Sciatic nerve (tissue), 2 donors: ENCODE data around the gene ATG2A. TPM values are rescaled to one million over a fixed set of nuclear protein-coding genes. Genes with fewer than 3 reads are reported as not detected.

Experiments
- ATAC-seq: fragments of 200-7000 bp; cut with Tn5 transposase; one replicate; pipeline ENCODE4 v1.9.1; 2020; ENCODE audit warnings: mild to moderate bottlenecking, moderate library complexity
- DNase-seq: peaks from one replicate; pipeline ENCODE4 v3.0.0-alpha.2; 2020; ENCODE audit warnings: low spot score
- intact Hi-C: fragments of 100-400 bp; cut with DNase I; formaldehyde crosslinking; loops from one replicate; pipeline ENCODE4 v1.14.2; 2022
- total RNA-seq: library from RNA; stranded (reverse); fragmentation: NEBNext Ultra II Directional; extraction: Animal tissue kit (Norgen Biotek cat#: 25700); gene quantifications from one replicate; pipeline ENCODE4 v1.2.1, GENCODE V29; 2021
- donor health status: DM: no; HTN: no; CAD: no.
- donor health status: DM: no; HTN: no; CAD: no.

Gene ATG2A
- 28.0 TPM for total RNA-seq

- DNase-seq (peak; percentile 99), ATAC-seq (peak; percentile 98)
- intact Hi-C loops: loop anchor here (10.0 kb wide), 1 partner anchor 98 kb away; the partner anchor contains the start of gene ARL2
Measured at GRCh38 chr11:64916775-64917662, at the start of gene ATG2A. Gene ATG2A, minus strand, starts transcription at chr11:64917209. Its CDS starts 74 bp downstream, at chr11:64917135.

DNA sequence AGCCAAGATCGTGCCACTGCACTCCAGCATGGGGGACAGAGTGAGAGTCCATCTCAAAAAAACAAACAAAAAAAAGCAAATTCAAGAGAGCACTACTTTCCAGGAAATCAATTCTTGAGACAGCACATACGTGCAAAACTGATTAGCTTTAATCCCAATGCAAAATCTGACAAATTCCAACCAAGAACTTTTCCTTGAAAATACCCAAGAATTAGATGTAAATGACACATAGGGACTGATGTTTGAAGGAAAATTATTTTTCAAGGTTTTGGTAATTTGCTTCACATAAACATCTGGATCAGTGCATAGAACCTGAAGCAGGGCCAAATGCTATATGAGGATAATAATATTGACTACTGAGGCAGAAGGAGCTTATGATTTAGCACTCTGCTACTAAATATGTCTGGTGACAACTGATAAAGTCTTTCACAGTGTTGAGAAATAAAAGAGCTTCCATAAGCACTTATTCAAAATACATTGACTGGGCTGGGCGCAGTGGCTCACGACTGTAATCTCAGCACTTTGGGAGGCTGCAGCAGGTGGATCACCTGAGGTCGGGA lies 46.1 kb upstream of the ATG2A start:
- intact Hi-C loops: no loop called here
- DNase-seq (no peak), ATAC-seq (no peak)

GRCh38 chr11:64960719-64961118 lies 43.7 kb upstream of the ATG2A start:
- DNase-seq (no peak), ATAC-seq (no peak)
- intact Hi-C loops: no loop called here

DNA sequence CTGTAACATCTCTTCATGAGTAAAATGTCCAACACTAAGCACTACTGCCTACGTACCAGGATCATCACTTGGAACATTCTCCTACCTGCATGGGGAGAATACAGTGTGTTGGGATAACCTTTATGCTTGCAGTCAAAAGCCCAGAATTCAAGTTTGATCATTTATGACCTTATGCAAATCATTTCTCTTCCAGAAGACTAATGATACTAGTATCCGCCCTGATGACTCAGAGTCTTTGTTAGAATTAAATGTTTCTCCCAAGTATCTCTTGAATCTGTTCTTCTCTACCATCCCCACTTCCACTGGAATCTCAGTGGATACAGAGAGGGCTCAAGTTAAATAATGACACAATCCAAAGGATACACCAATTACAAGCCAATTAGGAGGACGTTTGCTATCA lies 42.5 kb upstream of the ATG2A start:
- intact Hi-C loops: no loop called here
- ATAC-seq (no peak), DNase-seq (no peak)

- intact Hi-C loops: loop anchor here (5.0 kb wide), 1 partner anchor 367 kb away; no protein-coding TSS in a partner anchor
- no peak for DNase-seq
- no peak for ATAC-seq
Measured at GRCh38 chr11:64954201-64954600, 37.2 kb upstream of the ATG2A start.

DNA sequence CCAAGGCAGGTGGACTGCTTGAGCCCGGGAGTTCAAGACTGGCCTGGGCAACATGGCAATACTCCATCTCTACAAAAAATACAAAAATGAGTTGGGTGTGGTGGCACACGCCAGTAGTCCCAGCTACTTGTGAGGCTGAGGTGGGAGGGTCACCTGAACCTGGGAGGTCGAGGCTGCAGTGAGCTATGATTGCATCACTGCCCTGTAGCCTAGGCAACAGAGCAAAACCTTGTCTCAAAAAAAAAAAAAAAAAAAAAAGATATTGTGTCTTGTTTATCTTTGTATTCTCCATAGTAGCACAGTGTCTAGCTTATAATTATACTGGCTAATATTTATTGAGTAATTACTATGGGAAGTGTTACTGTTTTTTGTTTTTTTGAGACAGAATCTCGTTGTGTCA lies 34.5 kb upstream of the ATG2A start:
- intact Hi-C loops: loop anchor here (5.0 kb wide), 1 partner anchor 364 kb away; no protein-coding TSS in a partner anchor
- DNase-seq (no peak), ATAC-seq (no peak)

- no peak for DNase-seq
- no peak for ATAC-seq
- intact Hi-C loops: no loop called here
Measured at GRCh38 chr11:64947208-64947814, 30.3 kb upstream of the ATG2A start.

DNA sequence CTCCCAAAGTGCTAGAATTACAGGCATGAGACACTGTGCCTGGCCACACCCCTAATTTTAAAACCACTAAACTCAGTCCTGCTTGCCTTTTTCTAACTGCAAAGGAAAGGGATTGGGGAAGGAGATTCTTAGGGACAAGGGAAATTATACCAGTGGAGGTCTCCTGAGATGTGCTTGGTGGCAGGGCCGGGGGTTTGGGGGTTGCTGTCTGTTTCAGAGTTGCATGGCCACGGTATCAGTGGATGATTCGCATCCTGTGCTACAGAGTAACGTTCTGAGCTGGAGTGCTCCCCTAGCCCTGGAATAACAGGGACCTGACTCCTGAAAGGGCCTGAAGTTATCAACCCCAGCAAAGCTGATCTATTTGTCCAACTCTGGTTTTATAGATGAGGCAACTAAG lies 19.5 kb upstream of the ATG2A start:
- ATAC-seq (no peak), DNase-seq (no peak)

GRCh38 chr11:64935359-64936081 lies 18.5 kb upstream of the ATG2A start, which contains the start of gene GPHA2:
Gene GPHA2, minus strand, starts transcription at chr11:64935893. Its CDS starts 433 bp downstream, at chr11:64935460.
- DNase-seq: no peak
- intact Hi-C loops: no loop called here
- peak; percentile 40 for ATAC-seq

More for the DNA sequence above, 19.5 kb upstream of the ATG2A start:
- intact Hi-C loops: no loop called here

GRCh38 chr11:64934682-64935358 lies 17.8 kb upstream of the ATG2A start:
- ATAC-seq: peak; percentile 16
- intact Hi-C loops: no loop called here
- no peak for DNase-seq

DNA sequence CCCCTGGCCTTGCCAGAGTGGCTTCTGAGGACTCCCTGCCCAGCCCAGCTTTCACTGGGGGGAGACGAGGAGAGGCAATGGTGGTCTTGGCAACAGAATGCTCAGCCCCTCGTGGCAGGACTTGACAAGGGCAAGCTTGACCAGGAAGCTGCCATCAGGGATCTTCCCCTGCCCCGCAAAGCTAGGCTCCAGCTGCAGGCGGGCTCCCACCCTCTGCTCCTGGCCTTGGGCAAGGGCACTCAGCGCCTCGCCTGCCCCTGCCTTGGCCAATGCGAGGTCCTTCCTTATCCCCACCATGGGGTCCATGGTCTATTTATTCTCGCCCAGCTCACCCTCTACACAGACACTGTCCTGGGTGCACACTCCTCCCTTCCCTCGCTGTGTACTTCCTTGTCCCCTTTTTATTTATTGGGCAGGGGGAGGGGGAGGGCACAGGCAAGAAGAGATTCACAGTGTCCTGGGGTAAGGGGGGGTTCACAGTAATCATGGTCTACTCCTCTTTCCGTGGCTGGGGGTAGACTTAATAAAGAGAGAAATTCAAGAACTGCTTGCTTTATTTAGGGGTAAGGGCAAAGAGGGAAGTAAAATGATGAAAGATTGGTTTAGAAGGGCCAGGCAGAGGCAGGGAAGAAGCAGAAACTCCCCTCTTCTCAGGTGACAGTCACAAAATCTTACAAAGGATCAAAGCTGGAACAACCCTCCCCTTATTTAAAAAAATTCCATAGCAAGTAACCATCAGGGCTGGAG lies 17.1 kb upstream of the ATG2A start:
- intact Hi-C loops: no loop called here
- peak; percentile 16 for ATAC-seq
- DNase-seq: no peak

- ATAC-seq (no peak), DNase-seq (no peak)
- intact Hi-C loops: no loop called here
Measured at GRCh38 chr11:64933213-64933934, 16.4 kb upstream of the ATG2A start.

- DNase-seq (no peak), ATAC-seq (no peak)
- intact Hi-C loops: no loop called here
Measured at GRCh38 chr11:64932324-64932723, 15.3 kb upstream of the ATG2A start.

- intact Hi-C loops: no loop called here
- DNase-seq (no peak), ATAC-seq (no peak)
Measured at GRCh38 chr11:64931290-64931689, 14.3 kb upstream of the ATG2A start.

DNA sequence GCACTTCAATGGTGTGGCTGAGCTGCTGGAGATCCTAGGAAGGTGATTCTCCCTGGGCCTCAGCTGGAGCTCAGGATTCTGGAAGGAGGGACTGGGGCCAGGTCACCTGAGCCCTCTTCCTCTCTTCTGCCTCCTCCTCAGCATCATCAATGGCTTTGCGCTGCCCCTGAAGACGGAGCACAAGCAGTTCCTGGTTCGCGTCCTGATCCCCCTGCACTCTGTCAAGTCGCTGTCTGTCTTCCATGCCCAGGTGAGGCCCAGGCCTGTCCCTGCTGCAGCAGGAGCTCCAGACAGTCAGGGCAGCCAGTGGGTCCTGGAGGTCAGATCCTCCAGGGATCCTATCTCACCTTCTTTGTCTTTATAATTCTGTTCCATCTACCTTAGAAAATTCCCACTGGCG lies 13.3 kb upstream of the ATG2A start:
- intact Hi-C loops: no loop called here
- ATAC-seq: no peak
- DNase-seq: no peak

GRCh38 chr11:64929625-64930024 lies 12.6 kb upstream of the ATG2A start:
- intact Hi-C loops: loop anchor here (10.0 kb wide), 1 partner anchor 185 kb away; the partner anchor contains the start of genes TM7SF2 and ZNHIT2
- DNase-seq: no peak
- no peak for ATAC-seq

- intact Hi-C loops: loop anchor here (10.0 kb wide), 1 partner anchor 186 kb away; the partner anchor contains the start of genes TM7SF2 and ZNHIT2
- no peak for ATAC-seq
- no peak for DNase-seq
Measured at GRCh38 chr11:64928957-64929356, 11.9 kb upstream of the ATG2A start.
